GM12801 (cell line): Measurements from ENCODE around the gene TBX21.

Experiments used
- CTCF ChIP-seq: IDR thresholded peaks from one replicate; pipeline ENCODE4 v1.5.1; 2011; ENCODE audit warnings: control low read depth; ENCODE audit not compliant: insufficient read length; ENCODE audit errors: extremely low read depth

The TBX21 gene

GRCh38 chr17:47724705-47725104, 8.3 kb upstream of the TBX21 start:
- no peak for TF ChIP-seq CTCF

- no peak for TF ChIP-seq CTCF
Observed at GRCh38 chr17:47725446-47726111, 7.5 kb upstream of the TBX21 start.

GRCh38 chr17:47726796-47727703, 6.0 kb upstream of the TBX21 start:
- no peak for TF ChIP-seq CTCF

- no peak for TF ChIP-seq CTCF
Observed at GRCh38 chr17:47727704-47728036, 5.4 kb upstream of the TBX21 start.

- TF ChIP-seq CTCF: no peak
Observed at GRCh38 chr17:47728214-47728877, 4.7 kb upstream of the TBX21 start.

GRCh38 chr17:47729476-47729875, 3.6 kb upstream of the TBX21 start:
- TF ChIP-seq CTCF: no peak

GRCh38 chr17:47730681-47731080, 2.4 kb upstream of the TBX21 start:
- no peak for TF ChIP-seq CTCF
